ENCODE measurements around the gene CDC25A. TPM values are rescaled to one million over a fixed set of nuclear protein-coding genes. Genes with fewer than 3 reads are reported as not detected.

The CDC25A gene
- total and polyA plus RNA-seq, 9 of the 15 experiments (the other 6 are each of a cell fraction or from before 2014, with no cell fraction given), result 3.4 to 61.3 (median 51.8) TPM

DNA sequence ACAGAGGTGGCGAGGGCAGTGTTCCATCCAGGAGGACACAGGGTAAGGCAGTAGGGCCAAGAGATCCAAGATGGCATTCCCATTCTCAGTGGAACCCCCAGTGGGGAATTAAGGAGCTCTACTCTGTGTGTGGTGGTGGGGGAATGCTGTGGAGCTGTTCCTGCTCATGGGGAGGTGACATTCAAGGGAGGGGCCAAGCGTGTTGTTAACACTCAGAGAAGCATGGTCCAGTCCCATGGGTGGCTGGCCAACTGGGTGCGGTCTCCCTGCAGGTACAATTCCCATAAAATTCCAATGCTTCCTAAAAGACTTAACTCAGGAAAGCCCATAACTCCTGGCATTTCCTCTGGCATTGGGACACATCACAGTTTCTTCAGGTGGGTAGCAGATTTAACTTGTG is 37.4 kb upstream of the CDC25A start:
- Histone ChIP-seq H2AFZ (ENCODE audit: low read depth, low read length) (no peak overlapping the region), H3K36me3 (ENCODE audit: control insufficient read depth, insufficient read depth, low read length) (no peaks in the 10 kb centered on the region), H3K4me1 (replicated peaks in 1 of 2; ENCODE audit: control insufficient read depth in 2 of 2, insufficient read depth in 2 of 2, low read length in 2 of 2) (peaks cover 0 to 5% of the 10 kb centered on the region in 2 experiments; a peak in 3 of 5 replicates), H3K4me2 (ENCODE audit: insufficient read depth, low read length) (no peak overlapping the region), H3K9me1 (ENCODE audit: control insufficient read depth, insufficient read depth, low read length) (no peaks in the 10 kb centered on the region), H3K9me3 (replicated peaks; ENCODE audit: control insufficient read depth, insufficient read depth, low read depth, low read length) (no peaks in the 10 kb centered on the region), H4K20me1 (replicated peaks; ENCODE audit: control insufficient read depth, insufficient read depth, low read length) (no peaks in the 10 kb centered on the region), H3K79me2 (ENCODE audit: control insufficient read depth, insufficient read depth, low read length) (no peaks in the 10 kb centered on the region), H3K9ac (ENCODE audit: insufficient read depth in 1 of 2, low read depth in 2 of 2, low read length in 2 of 2) (no peak overlapping the region), H3K27ac (ENCODE audit: extremely low read depth, low read depth, low read length) (no peak overlapping the region), H3K27me3 (ENCODE audit: control insufficient read depth in 2 of 2, insufficient read depth in 2 of 2, low read length in 2 of 2) (peaks cover 3 to 8% of the 10 kb centered on the region in 2 experiments; a peak in 2 of 5 replicates), H3K4me3 (no peak overlapping the region)
- DNase-seq (ENCODE audit: extremely low read depth in 1 of 4, low spot score in 3 of 4) (no peak), ATAC-seq (no peak), FAIRE-seq (no peak)
- in situ Hi-C loops (cut with MboI), result no loop called here
- BruUV-seq (replicated peaks), result no TSS peak
- WGBS (ENCODE audit: insufficient coverage, low coverage, missing lambda C conversion rate), result 10% methylated on average over 3 of the region's 3 CpGs
- POLR2A ChIA-PET, result interaction anchor here (1.5 kb wide), 1 partner anchor 16 kb away, joined by 8 read pairs; the partner anchor contains the start of gene ZNF589
- CTCF ChIA-PET (ENCODE audit: low intra/inter-chr PET ratio), result no interaction called here
- TF ChIP-seq PURB (CRISPR knock-in tag; IDR thresholded peaks at IDR 0.05; ENCODE audit: low read depth) (no peak), PHTF2 (CRISPR knock-in tag; IDR thresholded peaks at IDR 0.05) (no peak), HLTF (IDR thresholded peaks at IDR 0.05) (no peak), RB1 (IDR thresholded peaks at IDR 0.05; ENCODE audit: low read depth) (no peak), NCOA1 (IDR thresholded peaks at IDR 0.05; ENCODE audit: low read depth) (no peak), SMC3 (conservative IDR thresholded peaks at IDR 0.05; ENCODE audit: insufficient read depth, low read depth, low read length) (no peak), FOXJ2 (tag; IDR thresholded peaks at IDR 0.05) (no peak), NCOA4 (IDR thresholded peaks at IDR 0.05; ENCODE audit: partially characterized antibody) (no peak), ZNF121 (CRISPR knock-in tag; conservative IDR thresholded peaks at IDR 0.05) (no peak), ETV6 (IDR thresholded peaks at IDR 0.05; ENCODE audit: borderline replicate concordance in 1 of 2, low read depth in 2 of 2, low read length in 1 of 2) (no peak), ETV6 (CRISPR knock-in tag; IDR thresholded peaks at IDR 0.05; ENCODE audit: borderline replicate concordance) (no peak), ZNF436 (CRISPR knock-in tag; IDR thresholded peaks at IDR 0.05) (no peak), ZBTB1 (CRISPR knock-in tag; IDR thresholded peaks at IDR 0.05; ENCODE audit: borderline replicate concordance, low read depth) (no peak), YBX1 (IDR thresholded peaks at IDR 0.05) (no peak)
- TF ChIP-seq, protein P1, sequence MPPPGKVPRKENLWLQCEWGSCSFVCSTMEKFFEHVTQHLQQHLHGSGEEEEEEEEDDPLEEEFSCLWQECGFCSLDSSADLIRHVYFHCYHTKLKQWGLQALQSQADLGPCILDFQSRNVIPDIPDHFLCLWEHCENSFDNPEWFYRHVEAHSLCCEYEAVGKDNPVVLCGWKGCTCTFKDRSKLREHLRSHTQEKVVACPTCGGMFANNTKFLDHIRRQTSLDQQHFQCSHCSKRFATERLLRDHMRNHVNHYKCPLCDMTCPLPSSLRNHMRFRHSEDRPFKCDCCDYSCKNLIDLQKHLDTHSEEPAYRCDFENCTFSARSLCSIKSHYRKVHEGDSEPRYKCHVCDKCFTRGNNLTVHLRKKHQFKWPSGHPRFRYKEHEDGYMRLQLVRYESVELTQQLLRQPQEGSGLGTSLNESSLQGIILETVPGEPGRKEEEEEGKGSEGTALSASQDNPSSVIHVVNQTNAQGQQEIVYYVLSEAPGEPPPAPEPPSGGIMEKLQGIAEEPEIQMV (tag; conservative IDR thresholded peaks at IDR 0.05; ENCODE audit: low read depth), result no peak
- TF ChIP-seq, protein P2, sequence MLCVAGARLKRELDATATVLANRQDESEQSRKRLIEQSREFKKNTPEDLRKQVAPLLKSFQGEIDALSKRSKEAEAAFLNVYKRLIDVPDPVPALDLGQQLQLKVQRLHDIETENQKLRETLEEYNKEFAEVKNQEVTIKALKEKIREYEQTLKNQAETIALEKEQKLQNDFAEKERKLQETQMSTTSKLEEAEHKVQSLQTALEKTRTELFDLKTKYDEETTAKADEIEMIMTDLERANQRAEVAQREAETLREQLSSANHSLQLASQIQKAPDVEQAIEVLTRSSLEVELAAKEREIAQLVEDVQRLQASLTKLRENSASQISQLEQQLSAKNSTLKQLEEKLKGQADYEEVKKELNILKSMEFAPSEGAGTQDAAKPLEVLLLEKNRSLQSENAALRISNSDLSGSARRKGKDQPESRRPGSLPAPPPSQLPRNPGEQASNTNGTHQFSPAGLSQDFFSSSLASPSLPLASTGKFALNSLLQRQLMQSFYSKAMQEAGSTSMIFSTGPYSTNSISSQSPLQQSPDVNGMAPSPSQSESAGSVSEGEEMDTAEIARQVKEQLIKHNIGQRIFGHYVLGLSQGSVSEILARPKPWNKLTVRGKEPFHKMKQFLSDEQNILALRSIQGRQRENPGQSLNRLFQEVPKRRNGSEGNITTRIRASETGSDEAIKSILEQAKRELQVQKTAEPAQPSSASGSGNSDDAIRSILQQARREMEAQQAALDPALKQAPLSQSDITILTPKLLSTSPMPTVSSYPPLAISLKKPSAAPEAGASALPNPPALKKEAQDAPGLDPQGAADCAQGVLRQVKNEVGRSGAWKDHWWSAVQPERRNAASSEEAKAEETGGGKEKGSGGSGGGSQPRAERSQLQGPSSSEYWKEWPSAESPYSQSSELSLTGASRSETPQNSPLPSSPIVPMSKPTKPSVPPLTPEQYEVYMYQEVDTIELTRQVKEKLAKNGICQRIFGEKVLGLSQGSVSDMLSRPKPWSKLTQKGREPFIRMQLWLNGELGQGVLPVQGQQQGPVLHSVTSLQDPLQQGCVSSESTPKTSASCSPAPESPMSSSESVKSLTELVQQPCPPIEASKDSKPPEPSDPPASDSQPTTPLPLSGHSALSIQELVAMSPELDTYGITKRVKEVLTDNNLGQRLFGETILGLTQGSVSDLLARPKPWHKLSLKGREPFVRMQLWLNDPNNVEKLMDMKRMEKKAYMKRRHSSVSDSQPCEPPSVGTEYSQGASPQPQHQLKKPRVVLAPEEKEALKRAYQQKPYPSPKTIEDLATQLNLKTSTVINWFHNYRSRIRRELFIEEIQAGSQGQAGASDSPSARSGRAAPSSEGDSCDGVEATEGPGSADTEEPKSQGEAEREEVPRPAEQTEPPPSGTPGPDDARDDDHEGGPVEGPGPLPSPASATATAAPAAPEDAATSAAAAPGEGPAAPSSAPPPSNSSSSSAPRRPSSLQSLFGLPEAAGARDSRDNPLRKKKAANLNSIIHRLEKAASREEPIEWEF (CRISPR knock-in tag; IDR thresholded peaks at IDR 0.05), result no peak
- intact Hi-C loops (cut with micrococcal nuclease), result no loop called here
